Thymus (tissue), 11 donors: ENCODE data around the gene KCTD14. TPM values are rescaled to one million over a fixed set of nuclear protein-coding genes. Genes with fewer than 3 reads are reported as not detected.
"Not testable (repeated sequence)": the region's sequence is repeated elsewhere in the genome, so short reads cannot be mapped to it uniquely, and the experiment has no call there.

ENCODE experiments used
- DNase-seq, 9 donors: peaks; one replicate each; pipeline ENCODE4 v3.0.0-alpha.2; 2013; ENCODE audit warnings: low spot score in 9 of 9, low read depth in 6 of 9, missing footprints in 1 of 9
- H3K27ac ChIP-seq, 2 donors: one replicate each; pipeline ENCODE4 v1.5.1; 2013; ENCODE audit warnings: control low read depth in 1 of 2, low read depth in 1 of 2, low read length in 1 of 2, mild to moderate bottlenecking in 1 of 2, moderate library complexity in 1 of 2
- H3K27me3 ChIP-seq, 2 donors: one replicate each; pipeline ENCODE4 v1.5.1; 2013; ENCODE audit warnings: low read length in 1 of 2; ENCODE audit not compliant: control insufficient read depth in 2 of 2, insufficient read depth in 1 of 2
- H3K36me3 ChIP-seq, 2 donors: one replicate each; pipeline ENCODE4 v1.5.1; 2013; ENCODE audit warnings: low read length in 1 of 2, mild to moderate bottlenecking in 1 of 2, moderate library complexity in 1 of 2; ENCODE audit not compliant: control insufficient read depth in 2 of 2, insufficient read depth in 2 of 2
- H3K4me1 ChIP-seq, 2 donors: one replicate each; pipeline ENCODE4 v1.5.1; 2013; ENCODE audit warnings: low read length in 2 of 2; ENCODE audit not compliant: control insufficient read depth in 2 of 2, insufficient read depth in 2 of 2
- H3K4me3 ChIP-seq, 2 donors: one replicate each; pipeline ENCODE4 v1.5.1; 2013; ENCODE audit warnings: low read length in 2 of 2, control low read depth in 1 of 2, mild to moderate bottlenecking in 1 of 2
- H3K9me3 ChIP-seq, 2 donors: one replicate each; pipeline ENCODE4 v1.5.1; 2013; ENCODE audit warnings: low read length in 1 of 2, mild to moderate bottlenecking in 1 of 2; ENCODE audit not compliant: control insufficient read depth in 2 of 2, insufficient read depth in 1 of 2
- WGBS: extraction: QIAGEN DNeasy Blood & Tissue Kit; methylation state at CpG from one replicate; pipeline ENCODE4 v1.1.7; 2013; 5-methylcytosine and 5-hydroxymethylcytosine counted together
- polyA plus RNA-seq: library from polyadenylated mRNA; stranded (reverse); fragments of 200-250 nt; gene quantifications from one replicate; pipeline ENCODE4 v1.2.3, GENCODE V29; 2013
- total RNA-seq: library from RNA; stranded (reverse); fragments of 120-200 nt; gene quantifications from one replicate; pipeline ENCODE4 v1.2.4, GENCODE V29; 2013
- donor health status: healthy.

KCTD14 gene
- total and polyA plus RNA-seq, 2 donors = 1.2 to 2.0 TPM

DNA sequence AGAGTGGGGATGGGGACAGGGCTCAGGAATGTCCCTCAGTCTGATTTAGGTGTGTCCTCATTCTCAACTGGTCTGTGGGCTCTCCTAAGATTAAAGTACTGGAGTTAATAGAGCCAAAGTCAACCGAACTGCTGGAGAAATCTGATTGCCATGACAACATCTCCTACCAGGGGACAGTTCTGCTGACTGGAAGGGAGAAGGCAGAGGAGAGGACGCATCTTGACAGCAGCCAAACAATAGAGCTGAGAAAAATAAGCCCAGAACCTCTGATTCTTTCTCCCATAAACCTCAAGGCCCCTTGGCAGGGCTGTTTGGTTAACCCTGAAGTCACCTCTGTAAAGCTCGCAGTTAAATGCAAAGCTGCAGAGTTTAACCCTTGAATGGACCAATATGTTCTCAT, 2.8 kb downstream of the KCTD14 start:
- no peaks in the 10 kb centered on the region for H3K4me1 ChIP-seq
- peaks cover 0 to 33% of the 10 kb centered on the region in 2 donors for H3K27me3 ChIP-seq
- H3K4me3 ChIP-seq = no peak overlapping the region
- H3K27ac ChIP-seq = no peak overlapping the region
- DNase-seq = no peak
- no peaks in the 10 kb centered on the region for H3K9me3 ChIP-seq
- H3K36me3 ChIP-seq = no peaks in the 10 kb centered on the region
- 56% methylated on average over 3 of the region's 3 CpGs for WGBS

- H3K27me3 ChIP-seq = peaks cover 0 to 33% of the 10 kb centered on the region in 2 donors
- no peaks in the 10 kb centered on the region for H3K9me3 ChIP-seq
- H3K27ac ChIP-seq = no peak overlapping the region
- no peaks in the 10 kb centered on the region for H3K36me3 ChIP-seq
- DNase-seq = no peak
- no peaks in the 10 kb centered on the region for H3K4me1 ChIP-seq
- no peak overlapping the region for H3K4me3 ChIP-seq
- 71% methylated on average over 4 of the region's 4 CpGs for WGBS
Measured at GRCh38 chr11:78019808-78020207, 3.3 kb downstream of the KCTD14 start.

GRCh38 chr11:78015878-78016277, 7.2 kb downstream of the KCTD14 start:
- Histone ChIP-seq H3K27ac (no peak overlapping the region), H3K4me3 (no peak overlapping the region), H3K36me3 (no peaks in the 10 kb centered on the region), H3K27me3 (peaks cover 0 to 4% of the 10 kb centered on the region in 2 donors), H3K4me1 (no peaks in the 10 kb centered on the region), H3K9me3 (no peaks in the 10 kb centered on the region)
- DNase-seq = no peak
- 100% methylated on average over 1 of the region's 1 CpG for WGBS

DNA sequence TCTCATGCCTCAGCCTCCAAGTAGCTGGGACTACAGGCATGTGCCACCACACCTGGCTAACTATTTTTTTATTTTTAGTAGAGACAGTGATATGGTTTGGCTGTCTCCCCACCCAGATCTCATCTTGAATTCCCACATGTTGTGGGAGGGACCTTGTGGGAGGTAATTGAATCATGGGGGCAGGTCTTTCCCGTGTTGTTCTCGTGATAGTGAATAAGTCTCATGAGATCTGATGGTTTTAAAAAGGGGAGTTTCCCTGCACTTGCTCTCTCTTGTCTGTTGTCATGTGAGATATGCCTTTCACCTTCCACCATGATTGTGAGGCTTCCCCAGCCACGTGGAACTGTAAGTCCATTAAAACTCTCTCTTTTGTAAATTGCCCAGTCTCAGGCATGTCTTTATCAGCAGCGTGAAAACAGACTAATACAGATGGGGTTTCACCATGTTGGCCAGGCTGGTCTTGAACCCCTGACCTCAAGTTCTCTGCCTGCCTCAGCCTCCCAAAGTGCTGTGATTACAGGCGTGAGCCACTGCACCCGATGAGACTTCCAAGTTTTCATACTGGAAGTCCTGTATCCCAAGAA, 8.0 kb downstream of the KCTD14 start:
- not testable (repeated sequence) for H3K4me3 ChIP-seq, H3K9me3 ChIP-seq, DNase-seq, H3K4me1 ChIP-seq, H3K27ac ChIP-seq, H3K27me3 ChIP-seq, H3K36me3 ChIP-seq
- WGBS = 94% methylated on average over 6 of the region's 6 CpGs

DNA sequence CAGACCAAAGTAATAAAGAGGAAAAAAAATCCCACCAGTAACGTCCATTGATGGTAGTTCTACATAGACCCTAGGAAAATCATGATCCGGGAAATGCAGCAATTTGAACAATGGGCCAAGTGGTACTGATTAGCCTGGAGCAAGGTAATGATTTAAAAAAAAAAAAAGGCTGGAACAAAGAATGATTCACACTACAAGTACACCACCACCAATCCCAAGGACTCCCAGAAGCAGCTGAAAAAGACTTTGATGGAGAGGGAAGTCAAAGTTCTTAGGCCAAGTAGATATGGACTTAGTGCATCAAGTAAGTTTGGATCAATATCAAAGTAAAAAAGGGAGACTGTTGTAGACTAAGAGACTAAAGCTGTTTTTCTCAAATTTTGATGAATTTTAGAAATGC, 11.8 kb downstream of the KCTD14 start:
- H3K4me1 ChIP-seq = no peaks in the 10 kb centered on the region
- no peaks in the 10 kb centered on the region for H3K27me3 ChIP-seq
- H3K27ac ChIP-seq = no peak overlapping the region
- H3K9me3 ChIP-seq = no peaks in the 10 kb centered on the region
- H3K36me3 ChIP-seq = no peaks in the 10 kb centered on the region
- DNase-seq = no peak
- WGBS = over 99% methylated on average over 2 of the region's 2 CpGs
- H3K4me3 ChIP-seq = no peak overlapping the region

DNA sequence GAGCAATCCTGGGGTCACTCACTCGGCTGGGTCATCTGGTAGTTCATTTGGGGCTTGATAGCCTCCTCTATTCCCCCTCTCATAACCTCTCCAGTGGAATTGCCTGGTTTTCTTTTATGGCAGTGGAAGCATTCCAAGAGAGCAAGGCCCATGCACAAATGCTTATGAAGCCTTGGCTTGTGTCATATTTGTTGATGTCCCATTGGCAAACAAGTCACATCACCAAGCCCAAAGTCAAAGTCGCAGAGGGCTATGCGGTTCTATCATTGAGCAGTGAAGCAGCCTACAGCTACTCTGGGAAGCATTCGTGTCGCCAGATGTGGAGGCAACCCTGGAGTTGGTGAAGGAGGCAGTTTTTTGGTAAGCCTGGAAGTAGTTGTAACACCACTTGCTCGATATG, 12.3 kb downstream of the KCTD14 start:
- H3K4me1 ChIP-seq = no peaks in the 10 kb centered on the region
- H3K4me3 ChIP-seq = no peak overlapping the region
- WGBS = 97% methylated on average over 6 of the region's 6 CpGs
- H3K9me3 ChIP-seq = no peaks in the 10 kb centered on the region
- DNase-seq = no peak
- no peaks in the 10 kb centered on the region for H3K27me3 ChIP-seq
- H3K27ac ChIP-seq = no peak overlapping the region
- H3K36me3 ChIP-seq = no peaks in the 10 kb centered on the region

- no peak for DNase-seq
- no peaks in the 10 kb centered on the region for H3K27me3 ChIP-seq
- WGBS = 100% methylated on average over 1 of the region's 1 CpG
- no peak overlapping the region for H3K27ac ChIP-seq
- no peaks in the 10 kb centered on the region for H3K4me1 ChIP-seq
- no peaks in the 10 kb centered on the region for H3K36me3 ChIP-seq
- H3K4me3 ChIP-seq = no peak overlapping the region
- H3K9me3 ChIP-seq = no peaks in the 10 kb centered on the region
Measured at GRCh38 chr11:78010304-78010703, 12.8 kb downstream of the KCTD14 start.

DNA sequence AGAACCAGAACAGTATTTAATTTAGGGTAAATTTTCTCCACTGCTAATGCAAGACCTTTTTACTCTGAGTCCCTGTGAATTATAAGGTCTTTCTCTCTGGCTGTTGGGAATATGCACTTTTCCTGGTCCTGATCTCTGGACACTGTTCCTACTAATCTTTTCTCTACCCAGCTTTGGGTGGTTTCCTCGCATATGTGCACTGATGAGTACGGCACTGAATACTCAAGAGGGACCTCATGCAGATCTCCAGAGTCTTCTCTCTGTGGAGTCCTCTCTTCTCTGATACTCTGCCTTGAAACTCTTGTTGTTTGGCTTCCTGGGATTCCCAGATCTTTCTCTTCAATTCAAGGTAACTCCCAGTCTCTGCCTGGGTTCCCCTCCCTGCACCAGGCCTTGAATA, 14.0 kb downstream of the KCTD14 start:
- no peaks in the 10 kb centered on the region for H3K36me3 ChIP-seq
- H3K27me3 ChIP-seq = no peaks in the 10 kb centered on the region
- H3K27ac ChIP-seq = no peak overlapping the region
- DNase-seq = no peak
- H3K9me3 ChIP-seq = no peaks in the 10 kb centered on the region
- no peaks in the 10 kb centered on the region for H3K4me1 ChIP-seq
- WGBS = 98% methylated on average over 2 of the region's 2 CpGs
- H3K4me3 ChIP-seq = no peak overlapping the region

- Histone ChIP-seq H3K4me3 (no peak overlapping the region), H3K27ac (no peak overlapping the region), H3K4me1 (peaks cover 0 to under 1% of the 10 kb centered on the region in 2 donors), H3K9me3 (no peaks in the 10 kb centered on the region), H3K27me3 (peaks cover 0 to 2% of the 10 kb centered on the region in 2 donors), H3K36me3 (no peaks in the 10 kb centered on the region)
- WGBS = 18% methylated on average over 1 of the region's 1 CpG
- DNase-seq = peak in 8 of 9 donors; percentile 21 to 69 (median 46)
Measured at GRCh38 chr11:78000193-78000592, 22.9 kb downstream of the KCTD14 start.
